ENCODE results near the gene DHCR7.

DHCR7 gene

DNA sequence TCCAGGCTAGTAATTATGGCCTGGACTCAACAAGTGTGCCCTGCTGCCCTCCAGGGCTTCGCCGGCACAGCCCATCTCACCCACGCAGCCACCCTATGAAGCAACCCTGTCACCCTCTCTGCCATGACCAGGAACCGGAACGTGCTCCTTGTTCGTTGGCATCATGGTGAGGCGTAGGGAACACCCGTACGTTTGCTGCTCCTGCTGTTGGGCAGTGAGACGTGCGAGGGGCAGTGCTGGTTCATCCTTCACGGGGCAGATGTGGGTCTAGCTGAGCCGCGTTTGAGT, 25.5 kb upstream of the DHCR7 start:
- WGBS (ENCODE audit: extremely low coverage, insufficient coverage, insufficient read length), result no CpG with 5 or more reads among the region's 14 CpGs

DNA sequence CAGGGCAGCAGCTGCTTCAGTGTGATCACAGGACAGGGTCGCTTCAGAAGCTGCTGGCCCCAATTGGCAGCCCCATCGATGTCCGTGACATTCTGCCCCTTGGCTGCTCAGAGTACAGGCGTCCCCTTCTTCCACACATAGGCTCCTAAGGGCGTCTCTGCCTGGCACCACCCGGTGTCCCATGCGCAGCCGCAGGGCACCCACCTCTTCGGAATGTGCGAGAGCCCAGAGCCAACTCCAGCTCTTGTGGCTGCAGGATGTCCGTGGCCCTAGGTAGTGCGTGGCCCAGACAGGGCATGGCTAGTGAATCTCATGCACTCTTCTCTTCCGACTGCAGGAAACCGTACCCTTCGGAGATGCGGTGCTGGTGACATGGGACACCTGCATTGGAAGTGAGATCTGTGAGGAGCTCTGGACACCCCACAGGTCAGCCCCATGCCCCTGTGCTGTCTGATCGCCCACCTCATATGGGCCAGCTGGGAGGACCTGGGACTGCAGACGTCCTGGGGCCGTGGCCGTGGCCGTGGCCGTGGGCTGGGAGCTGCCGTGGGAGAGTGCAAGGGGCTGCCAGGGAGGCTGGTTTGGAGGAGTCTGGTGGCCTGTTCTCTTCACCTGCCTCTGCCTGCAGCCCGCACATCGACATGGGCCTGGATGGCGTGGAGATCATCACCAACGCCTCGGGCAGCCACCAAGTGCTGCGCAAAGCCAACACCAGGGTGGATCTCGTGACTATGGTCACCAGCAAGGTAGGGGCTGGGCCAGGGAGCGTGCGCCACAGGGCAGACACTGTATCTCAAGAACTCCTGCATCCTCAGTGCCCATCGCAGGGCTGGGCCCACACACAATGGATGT, 25.0 kb upstream of the DHCR7 start:
- H3K14ac ChIP-seq (ENCODE audit: low read length), result no peak overlapping the region
- H2BK120ac ChIP-seq (ENCODE audit: insufficient read depth, low read length, poor library complexity), result no peak overlapping the region
- no peak overlapping the region for H3K27ac ChIP-seq (ENCODE audit: low read depth, low read length)
- H2BK12ac ChIP-seq (ENCODE audit: low read length), result peak overlapping the region; percentile 4
- H4K8ac ChIP-seq (ENCODE audit: low read depth, low read length), result no peak overlapping the region
- peaks cover 48 to 53% of the 10 kb centered on the region in 2 experiments for H3K36me3 ChIP-seq (ENCODE audit: control insufficient read depth in 1 of 2, insufficient read depth in 2 of 2, low read length in 2 of 2)
- H4K12ac ChIP-seq (ENCODE audit: low read depth, low read length), result no peak overlapping the region
- no peaks in the 10 kb centered on the region for H3K79me2 ChIP-seq (ENCODE audit: control insufficient read depth, insufficient read depth, low read length, poor library complexity)
- no CpG with 5 or more reads among the region's 33 CpGs for WGBS (ENCODE audit: extremely low coverage, insufficient coverage, insufficient read length)
- H3K4me2 ChIP-seq (ENCODE audit: low read length), result no peak overlapping the region
- H3K27me3 ChIP-seq (ENCODE audit: insufficient read depth, low read length), result no peaks in the 10 kb centered on the region
- no peak overlapping the region for H2BK5ac ChIP-seq (ENCODE audit: low read depth, low read length, poor library complexity)
- peaks cover 4 to 5% of the 10 kb centered on the region in 2 experiments for H3K4me1 ChIP-seq (ENCODE audit: control insufficient read depth in 1 of 2, insufficient read depth in 2 of 2, low read length in 2 of 2)
- H3K79me1 ChIP-seq (ENCODE audit: low read length), result no peaks in the 10 kb centered on the region
- H3K9me3 ChIP-seq (ENCODE audit: insufficient read depth, low read depth, low read length), result no peaks in the 10 kb centered on the region
- no peak overlapping the region for H2AFZ ChIP-seq (ENCODE audit: insufficient read depth, low read length, poor library complexity)
- no peak overlapping the region for H3K9ac ChIP-seq (ENCODE audit: low read length)
- H3K4me3 ChIP-seq (ENCODE audit: low read depth, low read length), result peak overlapping the region; percentile 32
- H4K91ac ChIP-seq (ENCODE audit: low read depth, low read length), result no peak overlapping the region
- H3K18ac ChIP-seq (ENCODE audit: low read length), result no peak overlapping the region
- H3K4ac ChIP-seq (ENCODE audit: low read depth, low read length), result no peak overlapping the region
- no peak overlapping the region for H3K23ac ChIP-seq (ENCODE audit: low read length)
- no peak for DNase-seq
- no peak overlapping the region for H2AK5ac ChIP-seq (ENCODE audit: low read length)

More for the DNA sequence above, 25.5 kb upstream of the DHCR7 start:
- Histone ChIP-seq H3K79me2 (ENCODE audit: control insufficient read depth, insufficient read depth, low read length, poor library complexity) (no peaks in the 10 kb centered on the region), H3K14ac (ENCODE audit: low read length) (no peak overlapping the region), H3K36me3 (ENCODE audit: control insufficient read depth in 1 of 2, insufficient read depth in 2 of 2, low read length in 2 of 2) (peaks cover 54 to 59% of the 10 kb centered on the region in 2 experiments), H2BK120ac (ENCODE audit: insufficient read depth, low read length, poor library complexity) (no peak overlapping the region), H3K4me2 (ENCODE audit: low read length) (no peak overlapping the region), H4K91ac (ENCODE audit: low read depth, low read length) (no peak overlapping the region), H3K23ac (ENCODE audit: low read length) (no peak overlapping the region), H3K4me1 (ENCODE audit: control insufficient read depth in 1 of 2, insufficient read depth in 2 of 2, low read length in 2 of 2) (peaks cover 4 to 5% of the 10 kb centered on the region in 2 experiments), H3K18ac (ENCODE audit: low read length) (no peak overlapping the region), H3K27ac (ENCODE audit: low read depth, low read length) (no peak overlapping the region), H3K27me3 (ENCODE audit: insufficient read depth, low read length) (no peaks in the 10 kb centered on the region), H3K4me3 (ENCODE audit: low read depth, low read length) (peak overlapping the region; percentile 31), H2BK12ac (ENCODE audit: low read length) (no peak overlapping the region), H3K79me1 (ENCODE audit: low read length) (no peaks in the 10 kb centered on the region), H2BK5ac (ENCODE audit: low read depth, low read length, poor library complexity) (no peak overlapping the region), H4K12ac (ENCODE audit: low read depth, low read length) (no peak overlapping the region), H3K9ac (ENCODE audit: low read length) (no peak overlapping the region), H3K4ac (ENCODE audit: low read depth, low read length) (no peak overlapping the region), H3K9me3 (ENCODE audit: insufficient read depth, low read depth, low read length) (no peaks in the 10 kb centered on the region), H2AFZ (ENCODE audit: insufficient read depth, low read length, poor library complexity) (no peak overlapping the region), H4K8ac (ENCODE audit: low read depth, low read length) (no peak overlapping the region), H2AK5ac (ENCODE audit: low read length) (no peak overlapping the region)
- no peak for DNase-seq

DNA sequence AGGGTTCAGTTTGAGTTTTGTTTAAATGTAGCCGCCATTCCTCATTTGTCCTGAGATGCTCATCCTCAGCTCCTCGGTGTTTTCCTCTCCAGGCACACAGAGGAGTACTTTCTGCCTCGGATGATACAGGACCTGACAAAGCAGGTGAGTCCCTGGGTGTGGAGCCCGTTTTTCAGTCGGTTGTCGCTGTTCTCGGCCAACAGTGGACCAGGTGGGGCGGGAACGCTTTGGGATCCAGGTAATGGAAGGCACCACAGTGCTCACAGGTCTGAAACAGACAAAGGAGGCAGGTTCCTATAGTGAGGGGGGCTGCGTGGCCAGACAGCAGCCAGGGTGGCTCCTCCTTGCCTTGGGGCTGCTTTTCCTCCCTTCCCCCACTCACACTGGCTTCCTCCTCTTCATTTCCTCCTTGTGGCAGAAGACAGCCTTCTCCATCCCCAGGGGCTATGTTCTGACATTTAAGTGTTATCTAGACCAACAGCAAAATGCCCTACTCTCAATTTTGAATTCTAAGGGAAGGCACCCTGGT, 24.2 kb upstream of the DHCR7 start:
- Histone ChIP-seq H3K9me3 (ENCODE audit: insufficient read depth, low read depth, low read length) (no peaks in the 10 kb centered on the region), H3K4me2 (ENCODE audit: low read length) (no peak overlapping the region), H3K27me3 (ENCODE audit: insufficient read depth, low read length) (no peaks in the 10 kb centered on the region), H3K4me1 (ENCODE audit: control insufficient read depth in 1 of 2, insufficient read depth in 2 of 2, low read length in 2 of 2) (peaks cover 4 to 5% of the 10 kb centered on the region in 2 experiments), H3K14ac (ENCODE audit: low read length) (no peak overlapping the region), H3K4me3 (ENCODE audit: low read depth, low read length) (no peak overlapping the region), H2BK120ac (ENCODE audit: insufficient read depth, low read length, poor library complexity) (no peak overlapping the region), H4K91ac (ENCODE audit: low read depth, low read length) (no peak overlapping the region), H4K8ac (ENCODE audit: low read depth, low read length) (no peak overlapping the region), H3K36me3 (ENCODE audit: control insufficient read depth in 1 of 2, insufficient read depth in 2 of 2, low read length in 2 of 2) (peaks cover 45 to 46% of the 10 kb centered on the region in 2 experiments), H3K18ac (ENCODE audit: low read length) (no peak overlapping the region), H2AK5ac (ENCODE audit: low read length) (no peak overlapping the region), H3K23ac (ENCODE audit: low read length) (no peak overlapping the region), H3K79me2 (ENCODE audit: control insufficient read depth, insufficient read depth, low read length, poor library complexity) (no peaks in the 10 kb centered on the region), H3K9ac (ENCODE audit: low read length) (no peak overlapping the region), H2AFZ (ENCODE audit: insufficient read depth, low read length, poor library complexity) (no peak overlapping the region), H3K79me1 (ENCODE audit: low read length) (no peaks in the 10 kb centered on the region), H3K27ac (ENCODE audit: low read depth, low read length) (no peak overlapping the region), H4K12ac (ENCODE audit: low read depth, low read length) (no peak overlapping the region), H2BK5ac (ENCODE audit: low read depth, low read length, poor library complexity) (no peak overlapping the region), H3K4ac (ENCODE audit: low read depth, low read length) (no peak overlapping the region), H2BK12ac (ENCODE audit: low read length) (no peak overlapping the region)
- no peak for DNase-seq
- no CpG with 5 or more reads among the region's 10 CpGs for WGBS (ENCODE audit: extremely low coverage, insufficient coverage, insufficient read length)

DNA sequence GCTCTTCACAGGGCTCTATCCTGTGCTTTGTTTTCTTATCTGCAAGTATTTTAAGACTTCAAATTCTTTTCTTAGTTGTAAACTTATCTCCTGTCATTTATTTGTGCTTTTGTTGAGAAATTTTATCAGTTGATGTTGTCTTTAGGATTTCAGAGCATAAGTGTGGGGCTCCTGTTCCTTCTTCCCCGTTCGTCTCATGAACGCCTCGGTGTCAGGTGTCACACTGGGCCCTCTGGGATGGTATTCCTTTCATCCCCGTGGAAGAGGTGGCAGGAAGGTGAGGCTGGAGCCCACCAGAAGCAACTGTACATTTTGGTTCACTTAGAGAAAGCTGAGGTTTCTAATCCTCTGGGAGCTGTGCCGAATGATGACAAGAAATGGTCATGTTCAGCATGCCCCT, 22.8 kb upstream of the DHCR7 start:
- Histone ChIP-seq H2BK12ac (ENCODE audit: low read length) (no peak overlapping the region), H3K4me2 (ENCODE audit: low read length) (no peak overlapping the region), H3K79me1 (ENCODE audit: low read length) (no peaks in the 10 kb centered on the region), H2AK5ac (ENCODE audit: low read length) (no peak overlapping the region), H3K14ac (ENCODE audit: low read length) (no peak overlapping the region), H2AFZ (ENCODE audit: insufficient read depth, low read length, poor library complexity) (no peak overlapping the region), H3K27me3 (ENCODE audit: insufficient read depth, low read length) (no peaks in the 10 kb centered on the region), H3K23ac (ENCODE audit: low read length) (no peak overlapping the region), H3K4ac (ENCODE audit: low read depth, low read length) (no peak overlapping the region), H2BK120ac (ENCODE audit: insufficient read depth, low read length, poor library complexity) (no peak overlapping the region), H3K4me3 (ENCODE audit: low read depth, low read length) (no peak overlapping the region), H3K36me3 (ENCODE audit: control insufficient read depth in 1 of 2, insufficient read depth in 2 of 2, low read length in 2 of 2) (peaks cover 40 to 41% of the 10 kb centered on the region in 2 experiments), H3K4me1 (ENCODE audit: control insufficient read depth in 1 of 2, insufficient read depth in 2 of 2, low read length in 2 of 2) (peaks cover 4 to 5% of the 10 kb centered on the region in 2 experiments), H3K27ac (ENCODE audit: low read depth, low read length) (no peak overlapping the region), H3K9me3 (ENCODE audit: insufficient read depth, low read depth, low read length) (no peaks in the 10 kb centered on the region), H2BK5ac (ENCODE audit: low read depth, low read length, poor library complexity) (no peak overlapping the region), H4K12ac (ENCODE audit: low read depth, low read length) (no peak overlapping the region), H3K18ac (ENCODE audit: low read length) (no peak overlapping the region), H3K9ac (ENCODE audit: low read length) (no peak overlapping the region), H4K8ac (ENCODE audit: low read depth, low read length) (no peak overlapping the region), H4K91ac (ENCODE audit: low read depth, low read length) (no peak overlapping the region), H3K79me2 (ENCODE audit: control insufficient read depth, insufficient read depth, low read length, poor library complexity) (no peaks in the 10 kb centered on the region)
- no peak for DNase-seq
- WGBS (ENCODE audit: extremely low coverage, insufficient coverage, insufficient read length), result no CpG with 5 or more reads among the region's 6 CpGs
